Calu3 (cell line): ENCODE results near the gene STYXL1. TPM values are rescaled to one million over a fixed set of nuclear protein-coding genes. Genes with fewer than 3 reads are reported as not detected.
A peak's percentile ranks its signal among the peaks of the same experiment; 100 is the strongest.
"Not testable (repeated sequence)": the region's sequence is repeated elsewhere in the genome, so short reads cannot be mapped to it uniquely, and the experiment has no call there.

ENCODE experiments used
- BruUV-seq: library from RNA; stranded (reverse); fragments of 400-500 nt; replicated peaks from 2 replicates; lab custom pipeline; 2021; lab: Mats Ljungman, UMichigan
- CTCF ChIA-PET: fragments of 300-600 bp; sonication (Branson Sonifier 250); formaldehyde crosslinking; loops from one replicate; lab custom pipeline; 2022; ENCODE audit warnings: antibody characterized with exemption; lab: Charles Lee
- DNase-seq: peaks from one replicate; pipeline ENCODE4 v3.0.0; 2022
- H3K27ac Mint-ChIP-seq: one replicate; pipeline ENCODE4 v1.8.0; 2022; ENCODE audit warnings: mixed read lengths; ENCODE audit not compliant: unreplicated experiment
- H3K27me3 Mint-ChIP-seq: one replicate; pipeline ENCODE4 v1.8.0; 2022; ENCODE audit warnings: mixed read lengths; ENCODE audit not compliant: unreplicated experiment
- H3K36me3 Mint-ChIP-seq: one replicate; pipeline ENCODE4 v1.8.0; 2022; ENCODE audit warnings: mild to moderate bottlenecking, moderate library complexity, mixed read lengths; ENCODE audit not compliant: insufficient read depth, unreplicated experiment
- H3K4me1 Mint-ChIP-seq: one replicate; pipeline ENCODE4 v1.8.0; 2022; ENCODE audit warnings: mild to moderate bottlenecking, low read depth, mixed read lengths; ENCODE audit not compliant: unreplicated experiment
- H3K4me3 Mint-ChIP-seq: one replicate; pipeline ENCODE4 v1.8.0; 2022; ENCODE audit warnings: mild to moderate bottlenecking, low read depth, moderate library complexity, mixed read lengths; ENCODE audit not compliant: unreplicated experiment
- H3K9me3 Mint-ChIP-seq: one replicate; pipeline ENCODE4 v1.8.0; 2022; ENCODE audit warnings: low read depth, mixed read lengths; ENCODE audit not compliant: unreplicated experiment
- CTCF ChIP-seq: fragments of 200-600 bp; IDR thresholded peaks from one replicate; pipeline ENCODE4 v1.8.0; 2022; ENCODE audit warnings: antibody characterized with exemption; ENCODE audit not compliant: unreplicated experiment
- intact Hi-C: fragments of 100-400 bp; cut with micrococcal nuclease; formaldehyde crosslinking; loops from one replicate; pipeline ENCODE4 v1.10.0; 2022; ENCODE audit not compliant: unreplicated experiment
- total RNA-seq: library from RNA; stranded (reverse); gene quantifications from 2 replicates; pipeline ENCODE4 v1.2.3, GENCODE V29; 2022

Gene STYXL1
- total RNA-seq, 1 experiment from 2014 or later, result 39.9 TPM

GRCh38 chr7:76089865-76090475 lies 42.2 kb upstream of the STYXL1 start:
- Mint-ChIP-seq H3K36me3 (no peaks in the 10 kb centered on the region), H3K27me3 (no peaks in the 10 kb centered on the region), H3K27ac (peak overlapping the region; percentile 76), H3K9me3 (no peaks in the 10 kb centered on the region), H3K4me3 (no peak overlapping the region), H3K4me1 (peaks cover 34% of the 10 kb centered on the region)
- TF ChIP-seq CTCF, result no peak
- no TSS peak for BruUV-seq
- intact Hi-C loops, result no loop called here
- peak; percentile 60 for DNase-seq
- CTCF ChIA-PET, result interaction anchor here (0.6 kb wide), 1 partner anchor 133 kb away, joined by 3 read pairs; no protein-coding TSS in a partner anchor

GRCh38 chr7:76087362-76087791 lies 39.6 kb upstream of the STYXL1 start:
- Mint-ChIP-seq H3K4me1 (peaks cover 34% of the 10 kb centered on the region), H3K27ac (peak overlapping the region; percentile 80)

GRCh38 chr7:76086070-76086469 lies 38.3 kb upstream of the STYXL1 start:
- intact Hi-C loops, result no loop called here
- BruUV-seq, result no TSS peak
- Mint-ChIP-seq H3K9me3 (no peaks in the 10 kb centered on the region), H3K27ac (no peak overlapping the region), H3K36me3 (no peaks in the 10 kb centered on the region), H3K4me3 (no peak overlapping the region), H3K27me3 (no peaks in the 10 kb centered on the region), H3K4me1 (peaks cover 21% of the 10 kb centered on the region)
- TF ChIP-seq CTCF, result no peak
- no peak for DNase-seq
- CTCF ChIA-PET, result no interaction called here

More at GRCh38 chr7:76087362-76087791, 39.6 kb upstream of the STYXL1 start:
- DNase-seq, result peak; percentile 44
- CTCF ChIA-PET, H3K4me3 Mint-ChIP-seq, H3K9me3 Mint-ChIP-seq, H3K27me3 Mint-ChIP-seq, BruUV-seq, intact Hi-C loops, H3K36me3 Mint-ChIP-seq: not testable (repeated sequence)

- BruUV-seq, CTCF ChIA-PET, DNase-seq, H3K4me3 Mint-ChIP-seq, H3K27ac Mint-ChIP-seq, H3K9me3 Mint-ChIP-seq, H3K4me1 Mint-ChIP-seq, H3K27me3 Mint-ChIP-seq, H3K36me3 Mint-ChIP-seq, intact Hi-C loops: not testable (repeated sequence)
These were observed 36.3 kb upstream of the STYXL1 start for GRCh38 chr7:76084115-76084514.

GRCh38 chr7:76080204-76080603 lies 32.4 kb upstream of the STYXL1 start:
- Mint-ChIP-seq H3K27me3 (no peaks in the 10 kb centered on the region), H3K4me3 (no peak overlapping the region), H3K9me3 (no peaks in the 10 kb centered on the region), H3K27ac (no peak overlapping the region), H3K4me1 (no peaks in the 10 kb centered on the region), H3K36me3 (no peaks in the 10 kb centered on the region)
- CTCF ChIA-PET, result no interaction called here
- intact Hi-C loops, result no loop called here
- DNase-seq, result no peak
- TF ChIP-seq CTCF, result no peak
- no TSS peak for BruUV-seq
